ENCODE measurements around the gene NEK5. TPM values are rescaled to one million over a fixed set of nuclear protein-coding genes. Genes with fewer than 3 reads are reported as not detected.
A peak's percentile ranks its signal among the peaks of the same experiment; 100 is the strongest.
"Not testable (repeated sequence)": the region's sequence is repeated elsewhere in the genome, so short reads cannot be mapped to it uniquely, and the experiment has no call there.

Gene NEK5
- total RNA-seq, 2 experiments from 2014 or later = 0.22 TPM; not detected in 1

GRCh38 chr13:52082601-52083000, 46.3 kb downstream of the NEK5 start:
- no peak for DNase-seq (ENCODE audit: low spot score)
- Histone ChIP-seq H3K36me3 (ENCODE audit: insufficient read depth, low read length) (no peaks in the 10 kb centered on the region), H3K4me3 (ENCODE audit: low read depth, low read length, poor library complexity, severe bottlenecking) (no peak overlapping the region), H3K79me2 (ENCODE audit: insufficient read depth, low read depth, low read length) (no peaks in the 10 kb centered on the region), H3K4me2 (ENCODE audit: low read length) (no peak overlapping the region), H3K4me1 (ENCODE audit: insufficient read depth, low read length, poor library complexity, severe bottlenecking) (no peaks in the 10 kb centered on the region), H3K27ac (ENCODE audit: low read depth, low read length, poor library complexity, severe bottlenecking) (no peak overlapping the region), H2AFZ (ENCODE audit: low read length) (no peak overlapping the region), H3K9me3 (ENCODE audit: low read length) (no peaks in the 10 kb centered on the region), H3K9me2 (ENCODE audit: insufficient read depth, low read length) (no peaks in the 10 kb centered on the region), H4K20me1 (ENCODE audit: insufficient read depth, low read length) (no peaks in the 10 kb centered on the region)
- intact Hi-C loops (cut with micrococcal nuclease; ENCODE audit: unreplicated experiment) = no loop called here
- POLR2A ChIA-PET = interaction anchor here (0.6 to 1.0 kb wide), 2 partner anchors 10 to 13 kb away, joined by 3 read pairs; no protein-coding TSS in a partner anchor
- CTCF ChIA-PET (ENCODE audit: unreplicated experiment) = no interaction called here
- TF ChIP-seq CTCF (conservative IDR thresholded peaks at IDR 0.05; ENCODE audit: low read length) (no peak), EZH2phosphoT487 (IDR thresholded peaks at IDR 0.05; ENCODE audit: borderline replicate concordance, low read depth, low read length) (no peak)
- BruUV-seq (replicated peaks) = no TSS peak

DNA sequence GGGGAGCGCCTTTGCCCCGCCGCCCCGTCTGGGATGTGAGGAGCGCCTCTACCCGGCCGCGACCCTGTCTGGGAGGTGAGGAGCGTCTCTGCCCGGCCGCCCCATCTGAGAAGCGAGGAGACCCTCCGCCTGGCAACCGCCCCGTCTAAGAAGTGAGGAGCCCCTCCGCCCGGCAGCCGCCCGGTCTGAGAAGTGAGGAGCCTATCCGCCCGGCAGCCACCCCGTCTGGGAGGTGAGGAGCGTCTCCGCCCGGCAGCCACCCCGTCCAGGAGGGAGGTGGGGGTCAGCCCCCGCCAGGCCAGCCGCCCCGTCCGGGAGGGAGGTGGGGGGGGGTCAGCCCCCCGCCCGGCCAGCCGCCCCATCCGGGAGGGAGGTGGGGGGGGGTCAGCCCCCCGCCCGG, 49.0 kb downstream of the NEK5 start:
- H3K27ac ChIP-seq (ENCODE audit: low read depth, low read length, poor library complexity, severe bottlenecking); H2AFZ ChIP-seq (ENCODE audit: low read length); H3K4me1 ChIP-seq (ENCODE audit: insufficient read depth, low read length, poor library complexity, severe bottlenecking); H3K4me2 ChIP-seq (ENCODE audit: low read length); POLR2A ChIA-PET; CTCF ChIA-PET (ENCODE audit: unreplicated experiment); BruUV-seq (replicated peaks); H3K36me3 ChIP-seq (ENCODE audit: insufficient read depth, low read length); DNase-seq (ENCODE audit: low spot score); intact Hi-C loops (cut with micrococcal nuclease; ENCODE audit: unreplicated experiment); H3K79me2 ChIP-seq (ENCODE audit: insufficient read depth, low read depth, low read length); H3K4me3 ChIP-seq (ENCODE audit: low read depth, low read length, poor library complexity, severe bottlenecking); H3K9me2 ChIP-seq (ENCODE audit: insufficient read depth, low read length); H4K20me1 ChIP-seq (ENCODE audit: insufficient read depth, low read length); H3K9me3 ChIP-seq (ENCODE audit: low read length): not testable (repeated sequence)

DNA sequence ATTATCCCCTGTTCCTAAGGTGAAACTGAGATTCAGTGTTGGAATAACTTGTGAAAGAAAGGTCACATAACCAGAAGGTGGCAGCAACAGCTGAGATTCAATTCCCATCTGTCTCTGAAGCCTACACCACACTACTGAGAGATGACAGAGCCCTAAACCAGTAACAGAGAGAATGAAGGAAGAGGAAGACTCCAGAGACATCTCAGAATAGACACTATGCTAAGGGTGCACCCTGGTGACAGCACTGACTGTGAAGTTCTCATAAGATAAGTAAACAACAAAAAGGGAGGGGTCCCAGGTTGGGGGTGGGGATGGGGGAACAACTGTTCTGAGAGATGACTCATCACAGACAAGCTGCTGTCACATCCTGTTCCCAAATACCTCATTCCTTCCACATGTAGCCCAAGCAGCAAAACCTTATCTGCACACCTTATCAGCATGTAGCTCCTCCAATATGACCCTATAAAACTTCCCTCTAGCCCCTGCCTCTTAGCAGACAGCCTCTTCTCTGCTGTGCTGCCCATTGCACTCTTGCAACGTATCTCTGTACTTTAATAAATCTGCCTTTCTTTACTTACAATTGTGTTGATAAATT, 57.8 kb downstream of the NEK5 start:
- peak; percentile 16 for DNase-seq (ENCODE audit: low spot score)
- no peak overlapping the region for H3K27ac ChIP-seq (ENCODE audit: low read depth, low read length, poor library complexity, severe bottlenecking)
- POLR2A ChIA-PET = no interaction called here
- H3K9me3 ChIP-seq (ENCODE audit: low read length) = peaks cover 8% of the 10 kb centered on the region
- intact Hi-C loops (cut with micrococcal nuclease; ENCODE audit: unreplicated experiment) = no loop called here
- TF ChIP-seq CTCF (conservative IDR thresholded peaks at IDR 0.05; ENCODE audit: low read length) (peak; percentile 46), EZH2phosphoT487 (IDR thresholded peaks at IDR 0.05; ENCODE audit: borderline replicate concordance, low read depth, low read length) (no peak)
- no TSS peak for BruUV-seq (replicated peaks)
- no peak overlapping the region for H2AFZ ChIP-seq (ENCODE audit: low read length)
- no peaks in the 10 kb centered on the region for H3K4me1 ChIP-seq (ENCODE audit: insufficient read depth, low read length, poor library complexity, severe bottlenecking)
- H3K4me2 ChIP-seq (ENCODE audit: low read length) = no peak overlapping the region
- no peaks in the 10 kb centered on the region for H3K36me3 ChIP-seq (ENCODE audit: insufficient read depth, low read length)
- no peaks in the 10 kb centered on the region for H3K79me2 ChIP-seq (ENCODE audit: insufficient read depth, low read depth, low read length)
- no peak overlapping the region for H3K4me3 ChIP-seq (ENCODE audit: low read depth, low read length, poor library complexity, severe bottlenecking)
- H4K20me1 ChIP-seq (ENCODE audit: insufficient read depth, low read length) = no peaks in the 10 kb centered on the region
- CTCF ChIA-PET (ENCODE audit: unreplicated experiment) = no interaction called here
- H3K9me2 ChIP-seq (ENCODE audit: insufficient read depth, low read length) = no peaks in the 10 kb centered on the region

All from OCI-LY7 (cell line).